GM12892 (cell line): ENCODE results near the gene ADAMTS4.

Experiments used
- POLR2A ChIP-seq: IDR thresholded peaks from 2 replicates; pipeline ENCODE4 v1.6.1; 2011; ENCODE audit warnings: low read depth, low read length, control low read depth
- POLR2AphosphoS5 ChIP-seq: IDR thresholded peaks from 2 replicates; pipeline ENCODE4 v1.6.1; 2011; ENCODE audit warnings: low read depth, low read length, control low read depth

- TF ChIP-seq POLR2AphosphoS5 (no peak), POLR2A (no peak)
Measured at GRCh38 chr1:161229896-161230295, 31.0 kb upstream of the ADAMTS4 start.
